IPS-NIHi7 (cell line): ENCODE data around the gene ZNF771.

Experiments
- DNase-seq: peaks from one replicate; pipeline ENCODE4 v3.0.0; 2012; ENCODE audit warnings: mixed read lengths; ENCODE audit errors: extremely low spot score

ZNF771 gene

DNA sequence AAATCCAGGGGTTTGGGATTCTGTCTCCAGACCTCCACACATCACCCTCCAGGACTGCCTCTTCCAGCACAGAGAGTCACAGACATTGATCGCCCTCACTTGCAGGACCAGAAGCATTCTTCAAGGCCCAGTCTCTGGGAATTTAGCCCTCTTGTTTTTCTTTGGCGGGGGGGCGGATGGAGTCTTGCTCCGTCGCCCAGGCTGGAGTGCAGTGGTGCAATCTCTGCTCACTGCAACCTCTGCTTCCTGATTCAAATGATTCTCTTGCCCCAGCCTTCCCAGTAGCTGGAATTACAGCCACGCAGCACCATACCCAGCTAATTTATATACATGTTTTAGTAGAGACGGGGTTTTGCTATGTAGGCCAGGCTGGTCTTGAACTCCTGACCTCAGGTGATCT, 56.7 kb downstream of the ZNF771 start:
- no peak for DNase-seq
